ENCODE results near the gene ACOT13. TPM values are rescaled to one million over a fixed set of nuclear protein-coding genes. Genes with fewer than 3 reads are reported as not detected.

Gene ACOT13
- total and polyA plus RNA-seq, 2 of the 8 experiments (the other 6 are each of a cell fraction or from before 2014, with no cell fraction given): 27.6 to 40.6 TPM

DNA sequence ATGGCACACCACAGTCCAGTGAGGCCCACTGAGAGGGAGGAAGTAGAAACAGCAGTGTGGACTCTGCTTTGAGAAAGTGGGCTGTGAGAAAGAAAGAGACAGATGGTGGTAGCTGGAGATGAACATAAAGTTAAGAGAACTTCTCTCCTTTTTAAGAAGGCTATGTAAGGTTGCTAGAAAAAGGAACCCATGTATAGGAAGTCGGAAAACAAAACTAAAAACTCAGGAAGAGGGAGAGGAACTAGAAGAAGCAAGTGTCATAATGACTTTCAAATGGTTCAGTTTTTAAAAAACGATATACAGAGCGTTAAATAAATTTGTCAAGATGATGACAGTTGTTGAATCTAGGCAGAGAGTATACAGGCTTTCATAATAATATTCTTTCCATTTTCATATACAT lies 82.4 kb downstream of the ACOT13 start:
- no peaks in the 10 kb centered on the region for H3K23me2 ChIP-seq (ENCODE audit: low read depth, low read length)
- CTCF ChIA-PET (ENCODE audit: partially characterized antibody): no interaction called here
- no peak overlapping the region for H2BK12ac ChIP-seq (ENCODE audit: low read depth, low read length)
- no peak overlapping the region for H3K4me2 ChIP-seq (ENCODE audit: insufficient read depth in 1 of 2, low read depth in 2 of 2, low read length in 2 of 2)
- no peak overlapping the region for H3K23ac ChIP-seq (ENCODE audit: insufficient read length)
- no peak overlapping the region for H2BK120ac ChIP-seq (replicated peaks; ENCODE audit: low read depth, low read length)
- H2AFZ ChIP-seq (ENCODE audit: low read length): no peak overlapping the region
- H2BK5ac ChIP-seq (ENCODE audit: low read depth, low read length): no peak overlapping the region
- no peak overlapping the region for H2AK5ac ChIP-seq (ENCODE audit: low read depth, low read length)
- H4K5ac ChIP-seq (ENCODE audit: insufficient read length, low read depth, low read length): no peak overlapping the region
- H3K9me3 ChIP-seq (ENCODE audit: insufficient read depth in 2 of 2, low read depth in 1 of 2, low read length in 1 of 2): no peaks in the 10 kb centered on the region
- H3K4me1 ChIP-seq (replicated peaks in 1 of 4; ENCODE audit: control insufficient read depth in 3 of 4, insufficient read depth in 4 of 4, low read length in 3 of 4): no peaks in the 10 kb centered on the region
- FAIRE-seq (no peak), DNase-seq (ENCODE audit: low read depth in 1 of 2, low spot score in 2 of 2) (no peak)
- H3K18ac ChIP-seq (ENCODE audit: extremely low read depth, low read length): no peak overlapping the region
- H3K79me2 ChIP-seq (ENCODE audit: control insufficient read depth in 1 of 2, insufficient read depth in 2 of 2, low read length in 2 of 2): no peaks in the 10 kb centered on the region
- no peak overlapping the region for H3K56ac ChIP-seq (replicated peaks; ENCODE audit: insufficient read length, low read depth, low read length)
- H2BK20ac ChIP-seq (ENCODE audit: low read length): no peak overlapping the region
- H3K36me3 ChIP-seq (ENCODE audit: control insufficient read depth in 2 of 4, insufficient read depth in 4 of 4, low read length in 3 of 4): no peaks in the 10 kb centered on the region
- H3K27ac ChIP-seq (ENCODE audit: low read depth, low read length): no peak overlapping the region
- no peak overlapping the region for H3K9ac ChIP-seq (replicated peaks in 1 of 4; ENCODE audit: extremely low read depth in 1 of 4, low read depth in 3 of 4, low read length in 3 of 4)
- POLR2A ChIA-PET (ENCODE audit: partially characterized antibody): interaction anchor here (1.0 to 1.3 kb wide), 2 partner anchors 11 to 28 kb away, joined by 3 read pairs; no protein-coding TSS in a partner anchor
- H4K8ac ChIP-seq (ENCODE audit: extremely low read depth, insufficient read depth, low read length): no peak overlapping the region
- H3K4me3 ChIP-seq (ENCODE audit: extremely low read depth in 1 of 4, insufficient read depth in 2 of 4, low read depth in 3 of 4, low read length in 4 of 4): no peak overlapping the region
- H3K14ac ChIP-seq (ENCODE audit: insufficient read length): no peak overlapping the region
- no peaks in the 10 kb centered on the region for H3K79me1 ChIP-seq (ENCODE audit: low read depth, low read length)
- H3K27me3 ChIP-seq (replicated peaks in 1 of 4; ENCODE audit: control insufficient read depth in 3 of 4, extremely low read depth in 1 of 4, insufficient read depth in 3 of 4, low read length in 3 of 4): no peaks in the 10 kb centered on the region
- H4K20me1 ChIP-seq (replicated peaks in 1 of 2; ENCODE audit: control insufficient read depth in 1 of 2, insufficient read depth in 2 of 2, low read length in 2 of 2): no peaks in the 10 kb centered on the region
- no peak overlapping the region for H4K91ac ChIP-seq (replicated peaks; ENCODE audit: insufficient read length, low read length)
- H2BK15ac ChIP-seq (ENCODE audit: low read length): no peak overlapping the region
- 89% methylated on average over 3 of the region's 3 CpGs; no CpG with 5 or more reads in 1 of the 2 experiments for WGBS, 2 experiments (ENCODE audit: extremely low coverage in 1 of 2, insufficient coverage in 1 of 2, insufficient read length in 1 of 2, insufficient replicate concordance in 2 of 2, low coverage in 1 of 2, low lambda C conversion rate in 2 of 2, missing lambda C conversion rate in 1 of 2)
- no peak overlapping the region for H3K4ac ChIP-seq (replicated peaks; ENCODE audit: insufficient read length, low read depth, low read length)
- TF ChIP-seq, protein P1, sequence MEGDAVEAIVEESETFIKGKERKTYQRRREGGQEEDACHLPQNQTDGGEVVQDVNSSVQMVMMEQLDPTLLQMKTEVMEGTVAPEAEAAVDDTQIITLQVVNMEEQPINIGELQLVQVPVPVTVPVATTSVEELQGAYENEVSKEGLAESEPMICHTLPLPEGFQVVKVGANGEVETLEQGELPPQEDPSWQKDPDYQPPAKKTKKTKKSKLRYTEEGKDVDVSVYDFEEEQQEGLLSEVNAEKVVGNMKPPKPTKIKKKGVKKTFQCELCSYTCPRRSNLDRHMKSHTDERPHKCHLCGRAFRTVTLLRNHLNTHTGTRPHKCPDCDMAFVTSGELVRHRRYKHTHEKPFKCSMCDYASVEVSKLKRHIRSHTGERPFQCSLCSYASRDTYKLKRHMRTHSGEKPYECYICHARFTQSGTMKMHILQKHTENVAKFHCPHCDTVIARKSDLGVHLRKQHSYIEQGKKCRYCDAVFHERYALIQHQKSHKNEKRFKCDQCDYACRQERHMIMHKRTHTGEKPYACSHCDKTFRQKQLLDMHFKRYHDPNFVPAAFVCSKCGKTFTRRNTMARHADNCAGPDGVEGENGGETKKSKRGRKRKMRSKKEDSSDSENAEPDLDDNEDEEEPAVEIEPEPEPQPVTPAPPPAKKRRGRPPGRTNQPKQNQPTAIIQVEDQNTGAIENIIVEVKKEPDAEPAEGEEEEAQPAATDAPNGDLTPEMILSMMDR (IDR thresholded peaks at IDR 0.05; ENCODE audit: control extremely low read depth in 1 of 3, insufficient read depth in 1 of 3, low read depth in 1 of 3, low read length in 3 of 3): no peak
- TF ChIP-seq PHF8 (conservative IDR thresholded peaks at IDR 0.05; ENCODE audit: low read depth, low read length) (no peak), CTBP2 (IDR thresholded peaks at IDR 0.05; ENCODE audit: borderline replicate concordance, insufficient read depth, insufficient read length, low read length) (no peak), BACH1 (IDR thresholded peaks at IDR 0.05; ENCODE audit: low read length) (no peak), GTF2F1 (IDR thresholded peaks at IDR 0.05; ENCODE audit: borderline replicate concordance, low read depth, low read length) (no peak), SRF (IDR thresholded peaks at IDR 0.05; ENCODE audit: low read depth, low read length) (no peak), CREB1 (IDR thresholded peaks at IDR 0.05) (no peak), YY1 (IDR thresholded peaks at IDR 0.05; ENCODE audit: low read depth, low read length) (no peak), SP4 (IDR thresholded peaks at IDR 0.05; ENCODE audit: low read length) (no peak)
- TF ChIP-seq, protein P2, sequence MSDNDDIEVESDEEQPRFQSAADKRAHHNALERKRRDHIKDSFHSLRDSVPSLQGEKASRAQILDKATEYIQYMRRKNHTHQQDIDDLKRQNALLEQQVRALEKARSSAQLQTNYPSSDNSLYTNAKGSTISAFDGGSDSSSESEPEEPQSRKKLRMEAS (IDR thresholded peaks at IDR 0.05): no peak
